ENCODE results near the gene C5orf63. TPM values are rescaled to one million over a fixed set of nuclear protein-coding genes. Genes with fewer than 3 reads are reported as not detected.
"Not testable (repeated sequence)": the region's sequence is repeated elsewhere in the genome, so short reads cannot be mapped to it uniquely, and the experiment has no call there.

The C5orf63 gene
- total RNA-seq, 1 donor from 2014 or later = 22.5 TPM

DNA sequence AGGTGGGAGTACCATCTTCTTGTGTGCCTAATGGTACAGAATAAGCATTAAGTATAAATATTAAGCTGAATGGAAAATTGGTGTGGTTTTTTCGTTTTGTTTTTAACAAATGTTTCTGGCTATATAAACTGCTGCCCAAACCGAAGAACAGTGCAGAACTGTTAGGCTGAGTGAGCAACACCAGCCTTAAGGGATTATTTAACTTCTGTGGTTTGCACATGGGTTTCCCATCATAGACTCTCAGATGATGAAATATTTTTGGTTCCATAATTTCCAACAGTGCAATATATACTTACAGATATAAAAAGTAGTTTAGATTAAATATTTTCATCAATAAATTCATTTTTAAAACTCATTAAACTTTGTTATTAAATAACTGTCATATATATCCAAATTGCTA, 16.4 kb downstream of the C5orf63 start:
- no peak for DNase-seq
- intact Hi-C loops (cut with micrococcal nuclease) = no loop called here
- peaks cover 2% of the 10 kb centered on the region for H3K9me3 Mint-ChIP-seq
- H3K4me1 Mint-ChIP-seq = peaks cover 4% of the 10 kb centered on the region
- H3K4me3 Mint-ChIP-seq = no peak overlapping the region
- ChIA-PET CTCF (interaction anchor here (0.6 kb wide), 1 partner anchor 209 kb away, joined by 3 read pairs; no protein-coding TSS in a partner anchor), POLR2A (no interaction called here)
- H3K27me3 Mint-ChIP-seq = no peaks in the 10 kb centered on the region
- no peak overlapping the region for H3K27ac Mint-ChIP-seq
- peaks cover 52% of the 10 kb centered on the region for H3K36me3 Mint-ChIP-seq (ENCODE audit: low read depth)
- TF ChIP-seq, protein P1, sequence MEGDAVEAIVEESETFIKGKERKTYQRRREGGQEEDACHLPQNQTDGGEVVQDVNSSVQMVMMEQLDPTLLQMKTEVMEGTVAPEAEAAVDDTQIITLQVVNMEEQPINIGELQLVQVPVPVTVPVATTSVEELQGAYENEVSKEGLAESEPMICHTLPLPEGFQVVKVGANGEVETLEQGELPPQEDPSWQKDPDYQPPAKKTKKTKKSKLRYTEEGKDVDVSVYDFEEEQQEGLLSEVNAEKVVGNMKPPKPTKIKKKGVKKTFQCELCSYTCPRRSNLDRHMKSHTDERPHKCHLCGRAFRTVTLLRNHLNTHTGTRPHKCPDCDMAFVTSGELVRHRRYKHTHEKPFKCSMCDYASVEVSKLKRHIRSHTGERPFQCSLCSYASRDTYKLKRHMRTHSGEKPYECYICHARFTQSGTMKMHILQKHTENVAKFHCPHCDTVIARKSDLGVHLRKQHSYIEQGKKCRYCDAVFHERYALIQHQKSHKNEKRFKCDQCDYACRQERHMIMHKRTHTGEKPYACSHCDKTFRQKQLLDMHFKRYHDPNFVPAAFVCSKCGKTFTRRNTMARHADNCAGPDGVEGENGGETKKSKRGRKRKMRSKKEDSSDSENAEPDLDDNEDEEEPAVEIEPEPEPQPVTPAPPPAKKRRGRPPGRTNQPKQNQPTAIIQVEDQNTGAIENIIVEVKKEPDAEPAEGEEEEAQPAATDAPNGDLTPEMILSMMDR (IDR thresholded peaks at IDR 0.05) = no peak
- no peak for ATAC-seq (ENCODE audit: low read depth)

GRCh38 chr5:127055880-127056653, 17.2 kb downstream of the C5orf63 start:
- POLR2A ChIA-PET = no interaction called here
- ATAC-seq (ENCODE audit: low read depth) = no peak
- H3K27ac Mint-ChIP-seq = no peak overlapping the region
- DNase-seq = no peak
- H3K4me3 Mint-ChIP-seq = no peak overlapping the region
- peaks cover 4% of the 10 kb centered on the region for H3K4me1 Mint-ChIP-seq
- peaks cover 58% of the 10 kb centered on the region for H3K36me3 Mint-ChIP-seq (ENCODE audit: low read depth)
- intact Hi-C loops (cut with micrococcal nuclease) = no loop called here
- peaks cover 2% of the 10 kb centered on the region for H3K9me3 Mint-ChIP-seq
- TF ChIP-seq, protein P1 (IDR thresholded peaks at IDR 0.05) = no peak
- H3K27me3 Mint-ChIP-seq = no peaks in the 10 kb centered on the region
- CTCF ChIA-PET = interaction anchor here (0.6 kb wide), 1 partner anchor 208 kb away, joined by 3 read pairs; no protein-coding TSS in a partner anchor

DNA sequence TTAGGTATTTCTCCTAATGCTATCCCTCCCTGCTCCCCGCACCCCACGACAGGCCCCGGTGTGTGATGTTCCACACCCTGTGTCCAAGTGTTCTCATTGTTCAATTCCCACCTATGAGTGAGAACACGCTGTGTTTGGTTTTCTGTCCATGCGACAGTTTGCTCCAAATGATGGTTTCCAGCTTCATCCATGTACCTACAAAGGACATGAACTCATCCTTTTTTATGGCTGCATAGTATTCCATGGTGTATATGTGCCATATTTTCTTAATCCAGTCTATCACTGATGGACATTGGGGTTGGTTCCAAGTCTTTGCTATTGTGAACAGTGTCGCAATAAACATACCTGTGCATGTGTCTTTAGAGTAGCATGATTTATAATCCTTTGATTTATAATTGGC, 19.8 kb downstream of the C5orf63 start:
- H3K27ac Mint-ChIP-seq; H3K27me3 Mint-ChIP-seq; DNase-seq; H3K4me3 Mint-ChIP-seq; H3K4me1 Mint-ChIP-seq; ATAC-seq (ENCODE audit: low read depth); POLR2A ChIA-PET; H3K9me3 Mint-ChIP-seq; CTCF ChIA-PET; intact Hi-C loops (cut with micrococcal nuclease): not testable (repeated sequence)
- peaks cover 54% of the 10 kb centered on the region for H3K36me3 Mint-ChIP-seq (ENCODE audit: low read depth)

GRCh38 chr5:127053049-127053448, 20.3 kb downstream of the C5orf63 start:
- intact Hi-C loops (cut with micrococcal nuclease) = no loop called here
- TF ChIP-seq, protein P1 (IDR thresholded peaks at IDR 0.05) = no peak
- ChIA-PET POLR2A (no interaction called here), CTCF (no interaction called here)
- Mint-ChIP-seq H3K4me3 (no peak overlapping the region), H3K4me1 (no peaks in the 10 kb centered on the region), H3K27ac (no peak overlapping the region), H3K36me3 (ENCODE audit: low read depth) (peaks cover 50% of the 10 kb centered on the region), H3K9me3 (peaks cover 2% of the 10 kb centered on the region), H3K27me3 (no peaks in the 10 kb centered on the region)
- ATAC-seq (ENCODE audit: low read depth) (no peak), DNase-seq (no peak)

DNA sequence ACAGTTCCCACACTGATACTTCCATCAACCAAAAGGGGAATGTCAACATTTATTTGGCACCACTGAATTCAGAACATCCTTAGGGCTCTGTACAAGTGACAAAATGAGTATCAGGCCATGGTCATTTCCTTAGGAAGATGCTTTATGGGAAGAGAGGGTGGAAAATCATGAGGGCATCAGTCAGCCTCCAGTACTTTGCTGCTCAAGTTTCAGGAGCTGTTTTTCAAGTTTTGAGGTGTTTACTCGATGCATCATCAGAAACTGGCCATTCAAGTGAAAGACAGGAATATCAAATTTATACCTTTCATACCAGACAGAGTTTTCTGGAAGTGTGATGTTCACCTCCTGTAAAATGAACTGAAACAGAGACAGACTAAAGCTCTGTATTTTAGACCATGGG, 21.7 kb downstream of the C5orf63 start:
- ATAC-seq (ENCODE audit: low read depth) = no peak
- ChIA-PET CTCF (no interaction called here), POLR2A (no interaction called here)
- no peaks in the 10 kb centered on the region for H3K27me3 Mint-ChIP-seq
- H3K9me3 Mint-ChIP-seq = peaks cover 2% of the 10 kb centered on the region
- H3K4me3 Mint-ChIP-seq = no peak overlapping the region
- no peak overlapping the region for H3K27ac Mint-ChIP-seq
- no peak for DNase-seq
- peaks cover 39% of the 10 kb centered on the region for H3K36me3 Mint-ChIP-seq (ENCODE audit: low read depth)
- intact Hi-C loops (cut with micrococcal nuclease) = no loop called here
- TF ChIP-seq, protein P1 (IDR thresholded peaks at IDR 0.05) = no peak
- no peaks in the 10 kb centered on the region for H3K4me1 Mint-ChIP-seq

Data from activated B cell treated with CpG ODN at 0.5 μM for 24 hours (primary cell).